Astrocyte (in vitro differentiated cells and primary cell): ENCODE data around the gene GRM4.

Experiments used
- EZH2 ChIP-seq: IDR thresholded peaks from 2 replicates; pipeline ENCODE4 v1.6.1; 2012; ENCODE audit warnings: mild to moderate bottlenecking, low read length, inconsistent platforms; ENCODE audit not compliant: insufficient read depth
- TF ChIP-seq, protein P1 (sequence below): IDR thresholded peaks from 2 replicates; pipeline ENCODE4 v1.5.1; 2011; ENCODE audit warnings: low read depth, mild to moderate bottlenecking, inconsistent platforms, low read length, moderate library complexity; ENCODE audit not compliant: insufficient read depth

DNA sequence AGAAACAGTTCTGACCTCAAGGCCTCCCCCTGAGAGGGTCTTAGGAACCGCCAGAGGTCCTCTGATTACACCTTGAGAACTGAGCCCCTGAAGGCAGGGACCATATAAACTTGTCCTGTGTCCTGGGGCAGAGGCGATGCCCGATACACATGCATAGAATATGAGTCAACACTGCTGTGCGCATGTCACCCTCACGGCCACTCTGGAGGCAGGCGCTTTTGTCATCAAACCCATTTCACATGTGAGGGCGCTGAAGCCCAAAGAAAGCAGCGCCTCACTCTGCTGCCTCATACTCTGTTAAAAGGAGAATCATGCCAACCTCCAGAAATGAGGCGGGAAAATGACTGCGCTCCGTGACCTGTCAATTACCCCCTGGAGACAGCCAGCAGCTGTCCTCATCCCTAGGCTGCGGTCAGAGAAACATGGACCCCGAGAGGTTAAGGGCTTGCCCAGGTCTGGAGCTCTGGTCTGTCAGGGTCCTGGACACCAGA is 158.3 kb downstream of the GRM4 start:
- TF ChIP-seq, protein P1, sequence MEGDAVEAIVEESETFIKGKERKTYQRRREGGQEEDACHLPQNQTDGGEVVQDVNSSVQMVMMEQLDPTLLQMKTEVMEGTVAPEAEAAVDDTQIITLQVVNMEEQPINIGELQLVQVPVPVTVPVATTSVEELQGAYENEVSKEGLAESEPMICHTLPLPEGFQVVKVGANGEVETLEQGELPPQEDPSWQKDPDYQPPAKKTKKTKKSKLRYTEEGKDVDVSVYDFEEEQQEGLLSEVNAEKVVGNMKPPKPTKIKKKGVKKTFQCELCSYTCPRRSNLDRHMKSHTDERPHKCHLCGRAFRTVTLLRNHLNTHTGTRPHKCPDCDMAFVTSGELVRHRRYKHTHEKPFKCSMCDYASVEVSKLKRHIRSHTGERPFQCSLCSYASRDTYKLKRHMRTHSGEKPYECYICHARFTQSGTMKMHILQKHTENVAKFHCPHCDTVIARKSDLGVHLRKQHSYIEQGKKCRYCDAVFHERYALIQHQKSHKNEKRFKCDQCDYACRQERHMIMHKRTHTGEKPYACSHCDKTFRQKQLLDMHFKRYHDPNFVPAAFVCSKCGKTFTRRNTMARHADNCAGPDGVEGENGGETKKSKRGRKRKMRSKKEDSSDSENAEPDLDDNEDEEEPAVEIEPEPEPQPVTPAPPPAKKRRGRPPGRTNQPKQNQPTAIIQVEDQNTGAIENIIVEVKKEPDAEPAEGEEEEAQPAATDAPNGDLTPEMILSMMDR = no peak
- no peak for TF ChIP-seq EZH2
